Liver (tissue), 9 donors: ENCODE measurements around the gene GIPR. TPM values are rescaled to one million over a fixed set of nuclear protein-coding genes. Genes with fewer than 3 reads are reported as not detected.

Experiments
- DNase-seq: peaks from one replicate; pipeline ENCODE4 v3.0.0-alpha.2; 2017; ENCODE audit warnings: low spot score
- H3K27ac ChIP-seq, 2 donors: one replicate each; pipeline ENCODE4 v1.7.0; 2013; ENCODE audit warnings: inconsistent platforms in 2 of 2, low read length in 2 of 2, control low read depth in 1 of 2, low read depth in 1 of 2, mild to moderate bottlenecking in 1 of 2
- H3K27me3 ChIP-seq, 4 donors: one replicate each; pipeline versions ENCODE4 v1.6.1 to v1.7.0; 2013; ENCODE audit warnings: low read length in 3 of 4, inconsistent platforms in 1 of 4, mild to moderate bottlenecking in 1 of 4, moderate library complexity in 1 of 4; ENCODE audit not compliant: control insufficient read depth in 4 of 4, insufficient read depth in 4 of 4
- H3K36me3 ChIP-seq, 4 donors: one replicate each; pipeline versions ENCODE4 v1.6.1 to v1.7.0; 2013; ENCODE audit warnings: low read length in 3 of 4, mild to moderate bottlenecking in 3 of 4, low read depth in 1 of 4, moderate library complexity in 1 of 4; ENCODE audit not compliant: control insufficient read depth in 4 of 4, insufficient read depth in 3 of 4
- H3K4me1 ChIP-seq, 4 donors: one replicate each; pipeline versions ENCODE4 v1.6.1 to v1.7.0; 2013; ENCODE audit warnings: low read length in 3 of 4, mild to moderate bottlenecking in 3 of 4, moderate library complexity in 1 of 4; ENCODE audit not compliant: control insufficient read depth in 4 of 4, insufficient read depth in 4 of 4
- H3K4me3 ChIP-seq, 3 donors: one replicate each; pipeline versions ENCODE4 v1.6.1 to v1.7.0; 2013; ENCODE audit warnings: low read length in 3 of 3, control low read depth in 1 of 3, low read depth in 1 of 3, mild to moderate bottlenecking in 1 of 3
- H3K9ac ChIP-seq, 2 donors: one replicate each; pipeline ENCODE4 v1.7.0; 2013; ENCODE audit warnings: low read length in 2 of 2, mild to moderate bottlenecking in 2 of 2, moderate library complexity in 2 of 2, control low read depth in 1 of 2, low read depth in 1 of 2
- H3K9me3 ChIP-seq, 4 donors: one replicate each; pipeline versions ENCODE4 v1.6.1 to v1.7.0; 2013; ENCODE audit warnings: low read length in 3 of 4; ENCODE audit not compliant: control insufficient read depth in 4 of 4
- ATF3 ChIP-seq: IDR thresholded peaks from 2 replicates; pipeline ENCODE4 v1.6.1; 2016; ENCODE audit warnings: antibody characterized with exemption
- CTCF ChIP-seq: fragments of 150-350 bp; IDR thresholded peaks from 2 replicates; pipeline ENCODE4 v1.5.1; 2017; ENCODE audit warnings: improper control_type of control experiment, low read depth, low read length; ENCODE audit not compliant: missing input control
- EGR1 ChIP-seq, 2 donors: IDR thresholded peaks; 2 replicates each; pipeline ENCODE4 v1.6.1; 2016 to 2018; ENCODE audit warnings: antibody characterized with exemption in 2 of 2, low read depth in 2 of 2
- FOXA1 ChIP-seq: IDR thresholded peaks from 2 replicates; pipeline ENCODE4 v1.6.1; 2016; ENCODE audit warnings: antibody characterized with exemption
- FOXA2 ChIP-seq: IDR thresholded peaks from 2 replicates; pipeline ENCODE4 v1.6.1; 2016; ENCODE audit warnings: antibody characterized with exemption
- GABPA ChIP-seq, 2 donors: IDR thresholded peaks in 1 of 2; conservative IDR thresholded peaks in 1 of 2; 2 replicates each; pipeline ENCODE4 v1.6.1; 2016; ENCODE audit warnings: antibody characterized with exemption in 2 of 2, mild to moderate bottlenecking in 1 of 2, moderate library complexity in 1 of 2
- HNF4A ChIP-seq, 2 donors: conservative IDR thresholded peaks; 2 replicates each; pipeline ENCODE4 v1.6.1; 2016; ENCODE audit warnings: antibody characterized with exemption in 2 of 2, mild to moderate bottlenecking in 2 of 2
- HNF4G ChIP-seq: IDR thresholded peaks from 2 replicates; pipeline ENCODE4 v1.6.1; 2016; ENCODE audit warnings: antibody characterized with exemption
- MAX ChIP-seq: IDR thresholded peaks from 2 replicates; pipeline ENCODE4 v1.6.1; 2016; ENCODE audit warnings: antibody characterized with exemption
- NR2F2 ChIP-seq: IDR thresholded peaks from 2 replicates; pipeline ENCODE4 v1.6.1; 2016; ENCODE audit warnings: antibody characterized with exemption
- RAD21 ChIP-seq, 2 donors: IDR thresholded peaks; 2 replicates each; pipeline ENCODE4 v1.6.1; 2016; ENCODE audit warnings: antibody characterized with exemption in 2 of 2, mild to moderate bottlenecking in 2 of 2
- REST ChIP-seq: IDR thresholded peaks from 2 replicates; pipeline ENCODE4 v1.6.1; 2016; ENCODE audit warnings: antibody characterized with exemption, mild to moderate bottlenecking
- SP1 ChIP-seq: IDR thresholded peaks from 2 replicates; pipeline ENCODE4 v1.6.1; 2018; ENCODE audit warnings: antibody characterized with exemption, mild to moderate bottlenecking
- TAF1 ChIP-seq: conservative IDR thresholded peaks from 2 replicates; pipeline ENCODE4 v1.6.1; 2016; ENCODE audit warnings: antibody characterized with exemption, mild to moderate bottlenecking
- YY1 ChIP-seq: IDR thresholded peaks from 2 replicates; pipeline ENCODE4 v1.6.1; 2016; ENCODE audit warnings: antibody characterized with exemption, mild to moderate bottlenecking
- WGBS: extraction: QIAGEN DNeasy Blood & Tissue Kit; methylation state at CpG from one replicate; pipeline ENCODE4 v1.1.7; 2013; 5-methylcytosine and 5-hydroxymethylcytosine counted together
- polyA plus RNA-seq, 2 donors: library from polyadenylated mRNA; stranded (reverse) in 1 of 2; unstranded in 1 of 2; fragments of 200-250 nt in 1 of 2; fragments of >200 nt in 1 of 2; fragmentation: Nextera tagmentation in 1 of 2; extraction: Ambion mirVana in 1 of 2; gene quantifications; one replicate each; pipeline versions ENCODE4 v1.2.1 to v1.2.3, GENCODE V29; 2013 to 2015
- total RNA-seq, 2 donors: library from RNA; depleted of rRNA; stranded (reverse); fragments of >200 nt; gene quantifications; one replicate each; pipeline ENCODE4 v1.2.3, GENCODE V29; 2014
- donor health status: healthy.
- donor health status: healthy.
- donor health status: healthy.
- donor health status: healthy.
- donor health status: healthy.

The GIPR gene
- total and polyA plus RNA-seq, 4 donors: 0.05 to 0.50 (median 0.07) TPM

- H3K36me3 ChIP-seq: peaks cover 0 to 17% (median 8%) of the 10 kb centered on the region in 4 donors
- H3K9me3 ChIP-seq: no peaks in the 10 kb centered on the region
- H3K4me3 ChIP-seq: no peak overlapping the region
- no peak overlapping the region for H3K27ac ChIP-seq
- no peak for DNase-seq
- no peaks in the 10 kb centered on the region for H3K4me1 ChIP-seq
- H3K27me3 ChIP-seq: no peaks in the 10 kb centered on the region
- H3K9ac ChIP-seq: no peak overlapping the region
- 96% methylated on average over 9 of the region's 9 CpGs for WGBS
- TF ChIP-seq FOXA1 (no peak), RAD21 (IDR thresholded peaks at IDR 0.05) (no peak), HNF4G (no peak)
These were observed 37.1 kb downstream of the GIPR start for GRCh38 chr19:45705115-45705514.

- Histone ChIP-seq H3K9ac (no peak overlapping the region), H3K27ac (no peak overlapping the region), H3K27me3 (no peaks in the 10 kb centered on the region), H3K9me3 (no peaks in the 10 kb centered on the region), H3K4me3 (no peak overlapping the region), H3K4me1 (no peaks in the 10 kb centered on the region), H3K36me3 (peaks cover 0 to 17% (median 8%) of the 10 kb centered on the region in 4 donors)
- no peak for DNase-seq
- WGBS: 96% methylated on average over 12 of the region's 12 CpGs
- no peak for TF ChIP-seq FOXA2
- TF ChIP-seq NR2F2: no peak
- no peak for TF ChIP-seq SP1
- no peak for TF ChIP-seq FOXA1
- TF ChIP-seq MAX: no peak
- no peak for TF ChIP-seq EGR1 (IDR thresholded peaks at IDR 0.05; ENCODE audit: low read depth in 2 of 2)
- TF ChIP-seq TAF1: no peak
- no peak for TF ChIP-seq YY1
- no peak for TF ChIP-seq RAD21 (IDR thresholded peaks at IDR 0.05)
- no peak for TF ChIP-seq ATF3
- no peak for TF ChIP-seq GABPA (IDR thresholded peaks at IDR 0.05 in 1 of 2, conservative IDR thresholded peaks at IDR 0.05 in 1 of 2)
- TF ChIP-seq HNF4A (conservative IDR thresholded peaks at IDR 0.05): no peak
- no peak for TF ChIP-seq REST
- TF ChIP-seq CTCF: no peak
These were observed 37.8 kb downstream of the GIPR start for GRCh38 chr19:45705710-45706415.
